ENCODE data around the gene RNASEL. TPM values are rescaled to one million over a fixed set of nuclear protein-coding genes. Genes with fewer than 3 reads are reported as not detected.

RNASEL gene
- total and polyA plus RNA-seq, 8 donors, result 10.6 to 13.7 (median 13.2) TPM

- intact Hi-C loops (cut with DNase I), result no loop called here
- no peaks in the 10 kb centered on the region for H3K27me3 ChIP-seq
- no peaks in the 10 kb centered on the region for H3K4me1 ChIP-seq
- no peaks in the 10 kb centered on the region for H3K36me3 ChIP-seq
- DNase-seq (no peak), ATAC-seq (no peak)
- no peak overlapping the region for H3K27ac ChIP-seq
- H3K9me3 ChIP-seq, result peaks cover 0 to 6% of the 10 kb centered on the region in 2 donors
- no peak for TF ChIP-seq CTCF (IDR thresholded peaks at IDR 0.05)
- no peak overlapping the region for H3K4me3 ChIP-seq
These were observed 32.8 kb downstream of the RNASEL start for GRCh38 chr1:182556279-182556678.

GRCh38 chr1:182555493-182555892 lies 33.6 kb downstream of the RNASEL start:
- TF ChIP-seq CTCF (IDR thresholded peaks at IDR 0.05), result no peak
- intact Hi-C loops (cut with DNase I), result no loop called here
- ATAC-seq (no peak), DNase-seq (no peak)
- H3K36me3 ChIP-seq, result no peaks in the 10 kb centered on the region
- H3K27me3 ChIP-seq, result no peaks in the 10 kb centered on the region
- no peaks in the 10 kb centered on the region for H3K4me1 ChIP-seq
- H3K27ac ChIP-seq, result no peak overlapping the region
- H3K9me3 ChIP-seq, result peaks cover 0 to 6% of the 10 kb centered on the region in 2 donors
- no peak overlapping the region for H3K4me3 ChIP-seq

GRCh38 chr1:182552527-182552926 lies 36.5 kb downstream of the RNASEL start:
- intact Hi-C loops (cut with DNase I), result no loop called here
- no peak for DNase-seq

GRCh38 chr1:182549811-182550210 lies 39.2 kb downstream of the RNASEL start:
- Histone ChIP-seq H3K36me3 (no peaks in the 10 kb centered on the region), H3K4me1 (no peaks in the 10 kb centered on the region), H3K4me3 (no peak overlapping the region), H3K9me3 (peaks cover 0 to 6% of the 10 kb centered on the region in 2 donors), H3K27ac (no peak overlapping the region), H3K27me3 (no peaks in the 10 kb centered on the region)
- no peak for TF ChIP-seq CTCF (IDR thresholded peaks at IDR 0.05)
- DNase-seq (no peak), ATAC-seq (no peak)
- intact Hi-C loops (cut with DNase I), result no loop called here

More at GRCh38 chr1:182552527-182552926, 36.5 kb downstream of the RNASEL start:
- Histone ChIP-seq H3K9me3 (peaks cover 0 to 6% of the 10 kb centered on the region in 2 donors), H3K27ac (no peak overlapping the region), H3K4me3 (no peak overlapping the region), H3K27me3 (no peaks in the 10 kb centered on the region), H3K36me3 (no peaks in the 10 kb centered on the region), H3K4me1 (no peaks in the 10 kb centered on the region)
- no peak for TF ChIP-seq CTCF (IDR thresholded peaks at IDR 0.05)
- ATAC-seq, result no peak

- H3K27me3 ChIP-seq, result no peaks in the 10 kb centered on the region
- intact Hi-C loops (cut with DNase I), result no loop called here
- H3K36me3 ChIP-seq, result no peaks in the 10 kb centered on the region
- ATAC-seq, result no peak
- DNase-seq, result no peak
- H3K27ac ChIP-seq, result no peak overlapping the region
- no peaks in the 10 kb centered on the region for H3K4me1 ChIP-seq
- no peak overlapping the region for H3K4me3 ChIP-seq
- peaks cover 0 to 6% of the 10 kb centered on the region in 2 donors for H3K9me3 ChIP-seq
- no peak for TF ChIP-seq CTCF (IDR thresholded peaks at IDR 0.05)
These were observed 39.7 kb downstream of the RNASEL start for GRCh38 chr1:182549346-182549745.

Measured in left lung (tissue), 10 donors.